Measurements from ENCODE around the gene WDR59. TPM values are rescaled to one million over a fixed set of nuclear protein-coding genes. Genes with fewer than 3 reads are reported as not detected.
A peak's percentile ranks its signal among the peaks of the same experiment; 100 is the strongest.

Gene WDR59
- total RNA-seq, 1 experiment from 2014 or later, result 6.5 TPM

DNA sequence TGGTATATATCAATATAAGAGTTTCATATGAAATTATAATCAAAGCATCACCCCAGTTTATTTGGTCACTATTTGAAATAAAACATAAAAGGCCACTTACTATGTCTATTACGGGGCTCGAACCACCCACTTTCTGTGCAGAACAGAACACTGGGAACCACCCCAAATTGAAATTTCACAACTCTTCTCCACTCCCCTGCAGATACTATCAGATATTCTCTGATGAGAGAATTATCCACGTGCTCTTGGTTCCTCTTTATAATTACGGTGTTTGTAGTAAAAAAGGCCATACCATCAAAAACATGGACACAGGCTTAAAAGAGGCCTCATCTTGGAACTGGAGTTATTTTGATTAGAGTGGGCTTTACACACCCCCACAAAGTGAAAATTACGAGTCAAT is 82.8 kb downstream of the WDR59 start:
- DNase-seq (ENCODE audit: low spot score), result no peak

DNA sequence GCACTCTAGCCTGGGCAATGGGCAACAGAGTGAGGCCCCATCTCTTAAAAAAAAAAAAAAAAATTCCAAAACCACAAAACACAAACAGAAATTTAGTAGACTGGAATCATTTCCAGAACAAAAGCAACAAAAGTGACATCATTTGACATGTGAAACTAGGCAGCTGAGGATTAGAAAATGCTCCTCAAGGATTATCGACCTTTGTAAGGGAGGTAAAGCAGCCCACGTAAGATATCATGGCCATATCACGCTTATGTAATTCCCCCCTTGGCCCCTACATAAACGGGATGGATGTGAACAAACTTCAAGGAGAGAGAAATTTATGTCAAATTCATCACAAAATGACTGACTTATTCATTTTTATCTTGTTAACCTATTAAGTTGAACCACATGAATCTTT is 83.3 kb downstream of the WDR59 start:
- DNase-seq (ENCODE audit: low spot score), result peak; percentile 29

DNA sequence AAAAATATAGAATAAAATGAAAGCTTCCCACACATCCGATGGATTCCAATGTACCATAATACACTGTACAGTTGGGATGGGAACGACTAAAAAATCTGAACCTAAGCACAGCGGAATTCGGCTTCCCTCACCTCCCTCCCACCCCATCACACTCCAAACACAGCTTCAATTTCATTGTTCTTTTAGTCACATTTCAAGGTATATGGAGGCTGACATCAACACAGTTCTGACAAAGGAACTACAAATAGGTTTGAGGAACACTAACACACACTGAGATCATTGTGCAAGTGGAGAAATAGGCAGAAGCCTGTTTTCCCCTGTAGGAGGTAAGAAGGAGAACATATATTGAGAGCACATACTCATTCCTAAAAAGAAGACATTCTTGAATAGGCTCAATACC is 85.1 kb downstream of the WDR59 start:
- DNase-seq (ENCODE audit: low spot score), result no peak

DNA sequence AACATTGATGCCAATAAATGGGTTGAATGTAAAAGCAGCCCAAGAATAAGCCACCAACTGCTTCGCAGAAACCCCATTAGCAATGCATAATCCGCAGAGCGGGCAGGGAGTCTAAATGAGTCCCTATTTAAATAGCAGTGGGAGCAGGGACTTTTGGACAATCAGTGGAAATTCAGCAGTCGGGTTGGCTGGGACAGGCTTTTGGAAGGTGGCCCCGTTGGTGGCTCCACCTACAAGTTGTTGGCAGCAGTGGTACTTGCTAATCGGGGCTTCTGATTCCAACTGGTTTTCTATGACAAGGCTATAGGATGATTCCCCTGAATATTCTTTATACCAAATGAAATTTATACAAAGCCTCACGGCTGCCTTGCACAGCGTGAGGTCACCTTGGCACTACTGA is 86.3 kb downstream of the WDR59 start:
- DNase-seq (ENCODE audit: low spot score), result no peak

DNA sequence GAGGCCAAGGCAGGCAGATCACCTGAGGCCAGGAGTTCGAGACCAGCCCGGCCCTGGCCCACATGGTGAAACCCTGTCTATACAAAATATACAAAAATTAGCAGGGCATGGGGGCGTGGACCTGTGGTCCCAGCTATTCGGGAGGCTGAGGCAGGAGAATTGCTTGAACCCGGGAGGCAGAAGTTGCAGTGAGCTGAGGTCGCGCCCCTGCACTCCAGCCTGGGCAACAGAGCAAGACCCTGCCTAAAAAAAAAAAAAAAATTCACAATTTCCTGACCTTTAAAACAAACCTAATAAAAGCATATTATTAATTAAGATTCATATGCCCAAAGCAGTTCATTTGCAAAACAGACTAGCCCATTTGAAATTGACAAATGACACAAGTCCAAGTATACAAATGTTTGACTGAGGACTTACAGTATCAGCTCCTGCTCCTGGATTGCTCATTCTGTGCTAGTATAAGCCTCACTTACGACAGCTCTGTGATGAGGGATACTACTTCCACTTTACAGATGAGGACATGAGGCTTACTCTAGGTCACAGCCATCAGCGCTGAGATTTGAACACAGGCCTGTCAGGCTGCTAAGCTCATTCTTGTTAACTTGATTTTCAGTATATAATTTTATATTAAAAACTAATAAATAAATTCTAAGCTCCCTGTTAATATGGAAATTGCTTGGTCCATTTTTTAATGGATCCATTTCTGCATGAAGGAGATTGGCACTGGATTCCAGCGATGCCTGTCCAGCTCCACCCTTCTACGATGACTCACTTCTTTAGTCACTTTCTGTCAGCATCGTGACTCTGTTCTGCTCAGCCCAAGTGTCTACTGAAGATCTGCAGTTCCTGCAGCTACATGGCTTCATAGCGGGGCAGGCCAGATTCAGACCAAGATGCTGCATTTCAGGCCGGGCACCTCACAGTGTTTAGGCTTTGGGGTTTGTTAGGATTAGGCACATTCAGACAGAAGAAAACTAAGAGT is 88.2 kb downstream of the WDR59 start:
- peak; percentile 47 for DNase-seq (ENCODE audit: low spot score)

DNA sequence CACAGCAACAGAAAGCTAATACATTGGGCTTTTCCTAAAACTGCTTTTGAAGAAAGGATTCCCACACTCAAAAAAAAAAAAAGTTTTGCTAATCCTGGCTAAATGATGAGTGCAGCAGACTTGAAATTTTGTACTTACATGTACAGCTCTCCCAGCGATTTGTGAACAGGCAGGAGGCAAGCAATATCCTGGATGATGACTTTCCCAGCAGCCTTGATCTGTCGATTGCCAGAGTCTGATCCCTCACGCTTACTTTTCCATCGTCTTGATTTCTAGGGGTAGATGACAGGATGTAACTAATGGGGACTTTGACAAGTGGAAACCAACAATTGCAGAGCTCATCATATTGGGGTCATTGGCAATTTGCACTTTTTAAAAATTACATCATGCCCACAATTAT is 91.4 kb downstream of the WDR59 start:
- DNase-seq (ENCODE audit: low spot score), result no peak

DNA sequence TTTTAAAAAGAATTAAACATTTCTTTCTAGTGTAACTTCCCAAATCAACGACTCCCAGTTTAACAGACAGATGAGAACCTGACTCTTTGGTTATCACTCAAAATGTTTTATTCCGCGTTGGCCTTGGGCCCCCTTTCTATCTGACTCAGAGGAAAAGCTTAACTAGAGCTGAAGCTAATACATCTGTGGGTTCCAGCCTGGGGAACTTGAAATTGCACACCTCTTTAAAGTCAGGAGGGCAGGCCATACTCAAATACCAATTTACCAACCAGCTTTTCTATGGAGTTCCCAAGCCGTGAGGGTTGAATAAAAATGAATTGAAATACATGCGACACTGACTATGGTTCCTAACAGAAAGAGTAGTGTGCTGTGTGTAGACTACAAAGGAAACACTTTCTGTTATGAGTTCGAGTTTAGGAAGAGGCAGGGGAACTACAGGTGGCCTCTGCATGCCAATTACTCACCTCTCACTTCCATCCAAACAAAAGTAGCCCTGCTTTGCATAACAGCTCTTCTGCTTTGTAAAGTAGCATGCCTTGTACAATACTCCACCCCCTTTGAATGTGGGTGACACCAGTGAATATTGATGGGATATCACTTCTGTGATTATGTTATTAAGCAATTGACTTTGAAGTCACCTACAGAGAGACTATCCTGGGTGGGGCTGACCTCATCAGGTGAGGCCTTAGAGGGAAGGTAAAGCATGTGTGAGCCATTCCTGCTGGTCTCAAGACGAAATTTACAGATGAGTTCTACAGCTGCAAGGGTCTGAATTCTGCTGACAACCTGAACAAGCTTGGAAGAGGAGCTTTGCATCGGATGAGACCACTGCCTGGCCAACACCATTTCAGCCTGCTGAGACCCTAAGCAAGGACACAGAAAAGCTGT is 92.1 kb downstream of the WDR59 start:
- DNase-seq (ENCODE audit: low spot score), result no peak

DNA sequence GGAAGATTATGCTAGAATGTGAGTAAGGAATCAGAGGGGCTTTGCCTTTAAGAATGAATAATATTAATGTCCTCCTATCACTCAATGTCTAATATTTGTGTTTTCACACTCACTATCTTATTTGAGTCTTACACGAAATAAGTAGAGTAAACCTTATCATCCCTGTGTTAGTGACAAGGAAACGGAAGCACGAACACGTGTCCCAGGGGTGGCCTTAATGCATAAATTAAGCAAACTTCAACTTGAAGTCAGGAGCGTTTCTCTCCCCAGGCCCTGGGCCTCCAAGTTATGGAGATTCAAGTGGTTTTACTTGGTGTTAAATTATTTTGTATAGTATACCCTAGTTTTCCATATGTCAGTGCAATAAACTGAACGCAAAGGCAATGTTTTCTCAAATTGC is 96.0 kb downstream of the WDR59 start:
- no peak for DNase-seq (ENCODE audit: low spot score)

DNA sequence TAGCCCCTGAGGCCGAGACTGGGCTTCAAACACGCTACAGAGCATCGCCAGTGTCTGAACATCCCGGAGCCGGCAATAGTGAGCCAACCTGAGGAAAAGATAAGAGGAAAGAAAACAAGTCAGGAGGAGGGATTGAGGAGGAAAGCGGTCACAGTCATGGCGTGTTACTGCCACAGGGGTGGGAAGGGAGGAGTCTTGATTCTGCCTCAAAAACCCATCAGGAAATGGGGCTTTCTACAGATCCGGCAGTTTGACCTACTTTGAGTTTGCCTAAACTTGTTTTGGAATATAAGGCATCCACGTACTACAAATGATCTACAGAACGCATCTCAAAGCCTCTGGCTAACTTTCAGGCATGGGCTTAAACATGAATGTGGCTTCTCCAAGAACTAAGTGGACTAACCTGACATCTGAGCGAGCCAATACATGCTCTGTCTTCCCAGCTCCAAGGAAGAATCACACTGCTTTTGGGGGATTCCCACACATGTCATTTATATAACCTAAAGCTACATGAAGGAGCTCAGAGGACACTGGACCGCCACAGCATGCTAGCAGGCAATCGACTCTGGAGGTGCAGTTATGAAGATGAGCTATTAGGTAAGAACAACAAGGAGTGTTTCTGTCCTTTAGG is 96.6 kb downstream of the WDR59 start:
- no peak for DNase-seq (ENCODE audit: low spot score)

DNA sequence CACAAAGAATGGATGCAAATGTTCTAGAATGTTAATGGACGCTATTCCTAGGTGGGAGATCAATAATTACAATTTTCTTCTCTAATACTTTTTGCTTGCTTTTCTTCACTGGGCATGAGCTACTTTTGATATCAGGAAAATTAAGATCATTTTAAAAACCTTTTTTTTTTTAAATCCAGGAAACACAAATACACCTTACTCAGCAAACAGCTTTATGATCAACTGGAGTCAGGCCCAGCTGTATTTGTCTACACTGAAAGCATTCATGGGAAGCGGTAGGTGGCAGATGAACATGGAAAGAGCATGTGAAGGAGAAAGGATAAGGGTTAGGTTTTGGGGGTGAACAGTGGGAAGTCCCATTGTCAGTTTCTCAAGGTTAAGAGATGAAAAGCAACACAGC is 97.8 kb downstream of the WDR59 start:
- no peak for DNase-seq (ENCODE audit: low spot score)

DNA sequence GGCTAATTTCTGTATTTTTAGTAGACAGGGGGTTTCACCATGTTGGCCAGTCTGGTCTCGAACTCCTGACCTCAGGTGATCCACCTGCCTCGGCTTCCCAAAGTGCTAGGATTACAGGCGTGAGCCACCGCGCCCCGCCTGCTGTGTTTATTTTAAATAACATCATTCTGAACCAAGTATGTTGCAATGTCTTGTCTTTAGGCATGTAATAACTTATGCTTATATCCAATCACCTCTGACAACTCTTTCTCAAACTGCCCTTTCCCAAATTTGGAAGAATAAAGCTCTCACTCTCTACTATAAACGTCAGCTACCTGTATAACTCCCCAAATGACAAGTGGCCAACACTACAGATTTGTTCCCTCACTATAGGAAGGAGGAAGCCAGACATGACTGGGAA is 107.2 kb downstream of the WDR59 start:
- DNase-seq (ENCODE audit: low spot score), result no peak

DNA sequence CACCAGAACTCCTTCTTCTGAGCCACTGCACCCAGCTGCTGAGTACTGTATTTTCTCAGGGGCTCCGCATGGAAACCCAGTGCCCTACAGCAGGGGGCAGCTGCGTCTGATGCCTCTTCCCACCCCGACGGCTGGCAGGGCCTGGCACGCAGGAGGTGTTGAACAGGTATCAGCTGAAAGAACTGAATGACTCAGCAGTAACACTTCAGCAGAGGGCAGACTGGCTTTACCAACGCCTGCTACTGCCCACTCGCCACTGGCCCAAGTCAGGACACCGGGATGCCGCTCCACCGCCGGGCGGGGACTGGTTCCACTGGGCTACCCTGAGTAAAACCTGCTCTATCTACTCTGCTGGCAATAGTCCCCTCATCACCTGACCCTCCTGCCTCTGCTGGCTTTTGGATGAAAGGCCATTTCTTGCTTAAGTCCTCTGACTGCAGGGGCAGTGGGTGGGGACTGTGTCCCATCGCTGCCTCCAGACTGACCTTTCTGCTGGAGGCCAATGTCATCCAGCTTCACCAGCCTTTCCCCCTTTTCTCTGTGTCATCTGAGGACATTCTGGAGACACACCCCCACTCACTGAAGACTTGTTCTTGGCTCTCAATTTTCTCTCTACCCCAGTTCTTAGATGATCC is 109.9 kb downstream of the WDR59 start:
- no peak for DNase-seq (ENCODE audit: low spot score)

DNA sequence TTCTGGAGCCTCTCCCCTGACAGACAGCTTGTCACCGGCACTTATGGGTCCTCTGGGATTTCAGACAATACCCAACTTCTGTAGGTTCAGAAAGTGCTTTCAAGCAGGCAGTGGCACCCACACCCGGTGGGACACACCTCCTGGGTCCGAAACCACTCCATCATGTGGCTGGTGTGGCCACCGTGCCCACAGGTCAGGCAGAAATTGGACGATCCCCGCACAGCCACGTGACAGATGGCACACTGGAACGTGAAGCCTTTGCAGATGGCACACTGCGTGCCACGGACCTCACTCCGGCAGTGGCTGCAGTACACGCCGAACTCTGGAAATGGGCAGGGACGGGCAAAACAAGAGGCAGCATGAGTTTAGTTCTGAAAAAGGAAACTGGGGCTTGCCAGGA is 110.8 kb downstream of the WDR59 start:
- no peak for DNase-seq (ENCODE audit: low spot score)

DNA sequence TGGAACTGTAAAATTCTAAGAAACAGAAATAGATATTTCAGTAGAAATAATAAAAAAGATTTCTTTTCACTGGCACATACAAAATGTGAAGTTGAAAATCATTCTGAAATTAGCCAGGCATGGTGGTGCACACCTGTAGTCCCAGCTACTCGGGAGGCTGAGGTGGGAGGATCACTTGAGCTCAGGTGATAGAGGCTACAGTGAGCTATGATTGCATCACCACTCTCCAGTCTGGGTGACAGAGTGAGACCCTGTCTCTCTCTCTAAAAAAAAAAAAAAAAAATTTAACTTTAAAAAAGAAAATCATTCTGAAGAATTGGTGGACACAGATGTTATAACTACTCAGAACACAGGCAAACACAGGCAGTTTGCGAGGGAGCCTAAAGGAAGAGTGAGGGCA is 112.6 kb downstream of the WDR59 start:
- no peak for DNase-seq (ENCODE audit: low spot score)

DNA sequence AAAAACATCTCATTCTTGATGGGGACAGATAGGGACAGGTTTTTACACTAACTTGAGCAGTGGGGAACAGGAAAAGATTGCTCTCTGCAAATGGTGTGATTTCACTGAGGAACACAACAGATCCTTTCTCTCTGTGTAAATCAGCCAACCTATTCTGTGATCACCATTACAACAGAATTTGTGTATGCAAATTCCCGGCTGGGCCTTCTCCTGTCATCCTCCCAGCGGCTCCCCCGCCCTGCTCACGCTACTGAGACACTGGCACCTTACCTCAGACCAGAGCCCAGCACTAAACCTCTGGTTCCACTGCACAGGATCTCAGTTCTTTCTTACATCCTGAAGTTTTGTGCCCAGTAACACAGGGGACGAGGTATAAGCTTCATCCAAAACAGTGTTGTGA is 113.3 kb downstream of the WDR59 start:
- DNase-seq (ENCODE audit: low spot score), result no peak

DNA sequence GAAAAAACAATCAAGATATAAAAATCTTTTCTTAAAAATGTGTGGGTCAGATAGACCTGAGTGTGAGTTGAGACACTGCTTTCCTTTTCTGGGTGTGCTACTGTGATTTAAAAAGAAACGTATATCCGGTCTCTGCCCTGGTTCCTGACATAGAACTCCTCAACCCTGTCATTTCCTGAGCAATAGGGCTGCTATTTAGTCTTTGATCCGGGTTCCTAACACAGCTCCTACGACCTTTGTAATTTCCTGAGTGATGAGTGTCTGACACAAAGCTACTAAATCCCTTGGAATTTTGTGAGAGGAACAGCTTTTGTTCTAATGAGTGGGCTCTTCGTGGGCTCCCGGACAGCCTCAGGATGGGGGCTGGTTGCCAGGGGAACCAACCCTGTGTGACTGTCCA is 116.4 kb downstream of the WDR59 start:
- DNase-seq (ENCODE audit: low spot score), result no peak

DNA sequence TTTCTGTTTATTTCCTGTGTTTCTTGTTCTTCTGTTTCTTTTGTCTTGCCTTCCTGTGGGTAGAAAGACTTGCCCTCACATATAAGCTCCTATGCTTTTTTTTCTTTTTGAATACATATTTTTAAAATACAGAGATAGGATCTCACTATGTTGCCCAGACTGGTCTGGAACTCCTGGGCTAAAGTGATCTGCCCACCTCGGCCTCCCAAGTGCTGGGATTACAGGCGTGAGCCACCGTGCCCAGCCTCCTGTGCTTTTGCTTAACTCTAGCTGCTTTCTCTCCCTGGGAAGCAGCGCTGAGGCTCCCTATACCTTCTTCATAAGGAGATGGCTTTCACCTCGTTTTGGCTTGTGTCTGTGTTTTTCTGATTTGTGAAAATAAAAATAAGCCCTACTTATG is 116.9 kb downstream of the WDR59 start:
- DNase-seq (ENCODE audit: low spot score), result no peak

DNA sequence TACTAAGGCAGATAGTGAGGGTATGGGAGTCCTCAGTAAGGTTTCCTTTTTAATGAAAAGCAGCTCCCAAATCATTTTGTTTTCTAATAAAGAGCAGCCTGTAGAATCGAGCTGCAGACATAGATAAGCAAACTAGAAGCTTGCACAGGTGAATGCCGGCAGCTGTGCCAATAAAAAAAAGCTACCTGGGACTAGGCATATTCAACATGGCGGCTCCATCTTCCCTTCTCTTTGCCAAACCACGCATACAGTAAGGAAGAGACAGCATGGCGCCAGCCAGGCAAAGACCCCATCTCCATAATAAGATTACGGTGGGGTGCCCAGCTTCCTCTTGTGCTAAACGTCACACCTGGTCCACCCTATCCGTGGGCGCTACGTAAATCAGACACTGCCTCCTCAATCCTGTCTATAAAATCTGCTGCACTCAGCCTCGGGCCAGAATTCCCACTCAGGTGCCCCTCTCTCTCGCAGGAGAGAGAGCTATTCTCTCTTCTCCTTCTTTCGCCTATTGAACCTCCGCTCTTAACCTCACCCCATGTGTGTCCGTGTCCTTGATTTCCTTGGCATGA is 117.6 kb downstream of the WDR59 start:
- no peak for DNase-seq (ENCODE audit: low spot score)

DNA sequence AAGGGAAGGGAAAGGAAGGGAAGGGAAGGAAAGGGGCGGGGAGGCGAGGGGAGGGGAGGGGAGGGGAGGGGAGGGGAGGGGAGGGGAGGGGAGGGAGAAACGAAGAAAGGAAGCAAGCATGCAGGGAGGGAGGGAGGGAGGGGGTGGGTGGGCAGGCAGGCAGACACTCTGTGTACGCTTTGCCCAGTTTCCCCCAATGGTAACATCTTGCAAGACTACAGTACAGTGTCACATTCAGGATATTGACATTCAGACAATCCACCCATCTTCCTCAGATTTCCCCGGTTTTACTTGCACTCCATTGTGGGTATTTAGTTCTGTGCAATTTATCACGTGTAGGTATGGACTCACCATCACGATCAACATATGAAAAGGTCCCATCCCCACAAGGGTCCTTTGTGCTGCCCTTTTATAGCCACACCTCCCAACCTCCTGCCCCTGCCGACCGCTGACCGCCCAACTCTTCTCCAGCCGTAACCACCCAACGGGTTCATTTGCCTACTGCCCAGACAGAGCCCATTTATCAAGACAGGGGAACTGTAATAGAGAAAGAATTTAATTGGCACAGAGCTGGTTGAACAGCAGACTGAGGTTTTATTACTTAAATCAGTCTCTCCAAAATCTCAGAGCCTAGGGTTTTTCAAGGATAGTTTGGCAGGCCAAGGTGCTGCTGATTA is 118.9 kb downstream of the WDR59 start:
- DNase-seq (ENCODE audit: low spot score), result no peak

DNA sequence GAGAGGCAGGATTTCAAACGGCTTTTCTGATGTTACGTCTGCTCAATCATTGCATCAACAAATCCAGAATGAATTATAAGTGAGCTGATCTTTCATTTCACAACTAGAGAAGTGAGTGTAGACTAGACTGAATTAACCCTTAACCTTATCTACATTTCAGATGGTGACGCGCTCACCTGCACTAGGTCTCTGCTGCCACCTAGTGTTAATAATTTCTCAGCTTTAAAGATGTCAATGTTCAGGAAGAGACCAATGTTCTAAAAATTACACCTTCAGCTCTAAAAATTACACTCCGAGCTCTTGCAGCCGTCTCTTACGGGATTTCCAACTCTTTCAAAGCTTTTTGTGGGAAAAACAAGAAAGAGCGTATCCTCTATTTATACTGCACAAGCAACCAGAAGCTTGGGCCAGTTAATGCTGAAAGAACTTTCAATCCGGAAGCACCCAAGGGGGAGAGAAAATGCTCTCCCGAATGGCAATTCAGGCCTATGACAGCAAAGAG is 122.1 kb downstream of the WDR59 start:
- peak; percentile 52 for DNase-seq (ENCODE audit: low spot score)

DNA sequence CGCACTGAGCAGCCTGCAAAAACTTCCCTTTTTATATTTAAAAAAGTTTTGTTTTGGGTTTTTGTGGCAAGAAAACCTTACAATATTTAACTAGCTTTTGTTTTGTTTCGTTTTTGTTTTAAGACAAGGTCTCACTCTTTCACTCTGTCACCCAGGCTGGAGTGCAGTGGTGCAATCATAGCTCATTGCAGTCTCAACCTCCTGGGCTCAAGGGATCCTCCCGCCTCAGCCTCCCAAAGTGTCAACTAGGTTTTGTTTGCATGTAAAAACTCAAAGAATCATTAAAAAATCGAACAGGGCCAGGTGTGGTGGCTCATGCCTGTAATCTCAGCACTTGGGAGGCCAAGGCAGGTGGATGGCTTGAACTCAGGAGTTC is 132.4 kb downstream of the WDR59 start:
- no peak for DNase-seq (ENCODE audit: low spot score)
